HCT116 (cell line): ENCODE results near the gene ZSWIM5. TPM values are rescaled to one million over a fixed set of nuclear protein-coding genes. Genes with fewer than 3 reads are reported as not detected.

ENCODE experiments used
- ATAC-seq: fragments of 200-7000 bp; cut with Tn5 transposase; 2 replicates; pipeline ENCODE4 v1.9.1; 2020; ENCODE audit warnings: mild to moderate bottlenecking, moderate library complexity
- BruUV-seq: library from RNA; stranded (reverse); fragments of 400-500 nt; replicated peaks from 2 replicates; lab custom pipeline; 2021; lab: Mats Ljungman, UMichigan
- CTCF ChIA-PET: fragments of 300-600 bp; sonication (Branson Sonifier 250); formaldehyde crosslinking; loops from one replicate; lab custom pipeline; 2021; ENCODE audit warnings: antibody characterized with exemption; lab: Charles Lee
- POLR2A ChIA-PET: fragments of 300-600, 350-600 bp; sonication (Branson Sonifier 250); formaldehyde crosslinking; loops from one replicate; lab custom pipeline; 2021; ENCODE audit warnings: antibody characterized with exemption; lab: Charles Lee
- RAD21 ChIA-PET, 2 experiments: fragments of 300-600 bp; sonication (Branson Sonifier 250); formaldehyde crosslinking; loops; one replicate each; lab custom pipeline; 2023; ENCODE audit warnings: low total read pairs in 2 of 2; ENCODE audit not compliant: uncharacterized antibody in 2 of 2, unreplicated experiment in 2 of 2, low non-redundant PET in 1 of 2; lab: Charles Lee
- DNase-seq: peaks from one replicate; pipeline ENCODE4 v3.0.0-alpha.2; 2010; ENCODE audit warnings: low read depth, low spot score
- H2AFZ ChIP-seq: fragments of 200-600 bp; shearing (Covaris generic), sonication (generic); 2 replicates; pipeline ENCODE4 v1.6.1; 2017; ENCODE audit warnings: low read depth, mixed run types, mixed read lengths, antibody characterized with exemption, low read length; ENCODE audit not compliant: poor library complexity, severe bottlenecking
- H3K27ac ChIP-seq: 2 replicates; pipeline ENCODE4 v1.5.1; 2012; ENCODE audit warnings: low read depth, low read length
- H3K27me3 ChIP-seq: fragments of 200-600 bp; sonication (generic); 2 replicates; pipeline ENCODE4 v1.6.1; 2016; ENCODE audit warnings: mixed run types, low read length, mixed read lengths; ENCODE audit not compliant: insufficient read depth
- H3K36me3 ChIP-seq, 2 experiments: fragments of 200-500 bp in 1 of 2; fragments of 200-600 bp in 1 of 2; sonication (Bioruptor generic) in 1 of 2; sonication (generic) in 1 of 2; 2 replicates each; pipeline versions ENCODE4 v1.5.1 to v1.6.1; 2014 to 2016; ENCODE audit warnings: low read length in 2 of 2, inconsistent platforms in 1 of 2, mixed read lengths in 1 of 2, mixed run types in 1 of 2; ENCODE audit not compliant: insufficient read depth in 2 of 2, control insufficient read depth in 1 of 2
- H3K4me1 ChIP-seq, 2 experiments: fragments of 200-600 bp in 1 of 2; sonication (generic) in 1 of 2; 2 replicates each; pipeline versions ENCODE4 v1.5.1 to v1.6.1; 2012 to 2017; ENCODE audit warnings: low read length in 2 of 2, inconsistent platforms in 1 of 2, mild to moderate bottlenecking in 1 of 2, mixed read lengths in 1 of 2, mixed run types in 1 of 2, moderate library complexity in 1 of 2; ENCODE audit not compliant: insufficient read depth in 2 of 2, control insufficient read depth in 1 of 2
- H3K4me2 ChIP-seq: fragments of 200-600 bp; sonication (generic); 2 replicates; pipeline ENCODE4 v1.6.1; 2017; ENCODE audit warnings: mixed run types, low read length, mixed read lengths
- H3K4me3 ChIP-seq, 2 experiments: fragments of 200-600 bp in 1 of 2; sonication (generic) in 1 of 2; replicated peaks in 1 of 2; 2 replicates each; pipeline ENCODE4 v1.5.1; 2011 to 2016; ENCODE audit warnings: low read length in 2 of 2, control low read depth in 1 of 2, low read depth in 1 of 2, mild to moderate bottlenecking in 1 of 2, mixed read lengths in 1 of 2, mixed run types in 1 of 2
- H3K79me2 ChIP-seq: fragments of 200-600 bp; sonication (generic); 2 replicates; pipeline ENCODE4 v1.6.1; 2017; ENCODE audit warnings: mild to moderate bottlenecking, mixed run types, low read length, moderate library complexity, mixed read lengths; ENCODE audit not compliant: insufficient read depth
- H3K9ac ChIP-seq: fragments of 200-600 bp; sonication (generic); 2 replicates; pipeline ENCODE4 v1.6.1; 2016; ENCODE audit warnings: low read length, mixed read lengths
- H3K9me2 ChIP-seq: fragments of 200-600 bp; sonication (generic), shearing (Covaris generic); 2 replicates; pipeline ENCODE4 v1.6.1; 2017; ENCODE audit warnings: mixed run types, mild to moderate bottlenecking, moderate library complexity; ENCODE audit not compliant: insufficient read depth
- H3K9me3 ChIP-seq, 2 experiments: fragments of 200-500 bp in 1 of 2; fragments of 200-600 bp in 1 of 2; sonication (Bioruptor generic) in 1 of 2; sonication (generic) in 1 of 2; 2 replicates each; pipeline ENCODE4 v1.6.1; 2014 to 2017; ENCODE audit warnings: low read length in 2 of 2, mixed read lengths in 2 of 2, inconsistent platforms in 1 of 2, low read depth in 1 of 2, mild to moderate bottlenecking in 1 of 2, mixed run types in 1 of 2, moderate library complexity in 1 of 2; ENCODE audit not compliant: control insufficient read depth in 1 of 2, insufficient read depth in 1 of 2
- H4K20me1 ChIP-seq: fragments of 200-600 bp; sonication (generic), shearing (Covaris generic); 2 replicates; pipeline ENCODE4 v1.6.1; 2017; ENCODE audit warnings: mixed run types, mild to moderate bottlenecking, moderate library complexity; ENCODE audit not compliant: insufficient read depth
- ATF3 ChIP-seq: IDR thresholded peaks from 2 replicates; pipeline ENCODE4 v1.6.1; 2012
- CBX3 ChIP-seq: IDR thresholded peaks from 2 replicates; pipeline ENCODE4 v1.6.1; 2012; ENCODE audit warnings: low read depth
- CTCF ChIP-seq, 3 experiments: fragments of 200-600 bp in 1 of 3; sonication (generic) in 1 of 3; IDR thresholded peaks in 2 of 3; conservative IDR thresholded peaks in 1 of 3; 2 replicates each; pipeline ENCODE4 v1.5.1; 2012 to 2017; ENCODE audit warnings: low read depth in 2 of 3, low read length in 2 of 3, antibody characterized with exemption in 1 of 3, borderline replicate concordance in 1 of 3, control low read depth in 1 of 3, mild to moderate bottlenecking in 1 of 3, mixed read lengths in 1 of 3, mixed run types in 1 of 3, moderate library complexity in 1 of 3; ENCODE audit not compliant: insufficient read depth in 1 of 3
- EGR1 ChIP-seq: IDR thresholded peaks from 2 replicates; pipeline ENCODE4 v1.6.1; 2012; ENCODE audit warnings: low read depth
- EZH2 ChIP-seq: fragments of 200-600 bp; sonication (generic); IDR thresholded peaks from 2 replicates; pipeline ENCODE4 v1.6.1; 2017; ENCODE audit warnings: antibody characterized with exemption, mixed run types
- EZH2phosphoT487 ChIP-seq: fragments of 200-600 bp; IDR thresholded peaks from 2 replicates; pipeline ENCODE4 v1.6.1; 2018; ENCODE audit warnings: antibody characterized with exemption, borderline replicate concordance
- FOSL1 ChIP-seq: IDR thresholded peaks from 2 replicates; pipeline ENCODE4 v1.6.1; 2012; ENCODE audit warnings: low read depth
- JUND ChIP-seq: IDR thresholded peaks from 2 replicates; pipeline ENCODE4 v1.6.1; 2012
- MAX ChIP-seq: IDR thresholded peaks from 2 replicates; pipeline ENCODE4 v1.6.1; 2012
- POLR2AphosphoS5 ChIP-seq: IDR thresholded peaks from 2 replicates; pipeline ENCODE4 v1.6.1; 2011; ENCODE audit warnings: mild to moderate bottlenecking, low read depth, low read length, moderate library complexity
- RAD21 ChIP-seq: IDR thresholded peaks from 2 replicates; pipeline ENCODE4 v1.6.1; 2012; ENCODE audit warnings: low read depth, mild to moderate bottlenecking
- SIN3A ChIP-seq: IDR thresholded peaks from 2 replicates; pipeline ENCODE4 v1.6.1; 2012; ENCODE audit warnings: low read depth
- SRF ChIP-seq: IDR thresholded peaks from 2 replicates; pipeline ENCODE4 v1.6.1; 2012; ENCODE audit warnings: low read depth
- TCF7L2 ChIP-seq: IDR thresholded peaks from 2 replicates; pipeline ENCODE4 v1.7.0; 2011; ENCODE audit warnings: borderline replicate concordance, inconsistent platforms; ENCODE audit not compliant: insufficient read depth, insufficient read length; ENCODE audit errors: extremely low read depth
- YY1 ChIP-seq: IDR thresholded peaks from 2 replicates; pipeline ENCODE4 v1.6.1; 2011; ENCODE audit warnings: low read length, low read depth, moderate library complexity, mild to moderate bottlenecking; ENCODE audit not compliant: insufficient replicate concordance; ENCODE audit errors: extremely low read depth
- ZBTB33 ChIP-seq: IDR thresholded peaks from 2 replicates; pipeline ENCODE4 v1.6.1; 2011; ENCODE audit warnings: mild to moderate bottlenecking, low read length, moderate library complexity; ENCODE audit not compliant: insufficient replicate concordance; ENCODE audit errors: extremely low read depth
- ZNF274 ChIP-seq: fragments of 200-500 bp; sonication (Bioruptor generic); IDR thresholded peaks from 2 replicates; pipeline ENCODE4 v1.6.1; 2014; ENCODE audit warnings: mild to moderate bottlenecking, low read depth, low read length, inconsistent platforms
- intact Hi-C: fragments of 100-400 bp; cut with micrococcal nuclease; formaldehyde crosslinking; loops from 2 replicates; pipeline ENCODE4 v1.10.0; 2022
- total RNA-seq: library from RNA; stranded (reverse); gene quantifications from one replicate; pipeline ENCODE4 v1.2.1, GENCODE V29; 2021; ENCODE audit not compliant: unreplicated experiment

ZSWIM5 gene
- total RNA-seq, 1 experiment from 2014 or later, result 1.1 TPM

GRCh38 chr1:45136984-45137383 is 69.4 kb downstream of the ZSWIM5 start:
- Histone ChIP-seq H3K9me3 (no peaks in the 10 kb centered on the region), H3K9ac (no peak overlapping the region), H3K36me3 (no peaks in the 10 kb centered on the region), H3K9me2 (no peaks in the 10 kb centered on the region), H3K4me2 (no peak overlapping the region), H3K4me1 (no peaks in the 10 kb centered on the region), H3K27me3 (no peaks in the 10 kb centered on the region), H3K79me2 (no peaks in the 10 kb centered on the region), H4K20me1 (no peaks in the 10 kb centered on the region), H2AFZ (no peak overlapping the region), H3K4me3 (no peak overlapping the region), H3K27ac (no peak overlapping the region)
- ATAC-seq (no peak), DNase-seq (no peak)
- ChIA-PET RAD21 (interaction anchor here in 1 of 2 experiments (0.5 kb wide), 1 partner anchor 202 kb away, joined by 3 read pairs; no protein-coding TSS in a partner anchor), CTCF (no interaction called here), POLR2A (no interaction called here)
- BruUV-seq, result no TSS peak
- intact Hi-C loops, result no loop called here
- TF ChIP-seq ATF3, result no peak
- no peak for TF ChIP-seq EGR1
- no peak for TF ChIP-seq ZNF274
- TF ChIP-seq EZH2, result no peak
- no peak for TF ChIP-seq CTCF (IDR thresholded peaks at IDR 0.05 in 2 of 3, conservative IDR thresholded peaks at IDR 0.05 in 1 of 3; ENCODE audit: borderline replicate concordance in 1 of 3, insufficient read depth in 1 of 3, low read depth in 2 of 3, low read length in 2 of 3)
- no peak for TF ChIP-seq ZBTB33
- no peak for TF ChIP-seq TCF7L2
- TF ChIP-seq SIN3A, result no peak
- TF ChIP-seq MAX, result no peak
- TF ChIP-seq RAD21, result no peak
- no peak for TF ChIP-seq JUND
- no peak for TF ChIP-seq POLR2AphosphoS5
- no peak for TF ChIP-seq YY1
- no peak for TF ChIP-seq FOSL1
- no peak for TF ChIP-seq CBX3
- TF ChIP-seq SRF, result no peak
- no peak for TF ChIP-seq EZH2phosphoT487
